SK-N-MC (cell line): Measurements from ENCODE around the gene UPF1.

ENCODE experiments used
- EZH2 ChIP-seq: fragments of 200-600 bp; sonication (generic); IDR thresholded peaks from one replicate; pipeline ENCODE4 v1.6.1; 2017; ENCODE audit warnings: antibody characterized with exemption
- FOXP2 ChIP-seq: optimal IDR thresholded peaks from 2 replicates; pipeline ENCODE3; 2011; ENCODE audit warnings: mild to moderate bottlenecking, moderate library complexity; ENCODE audit not compliant: insufficient read depth; ENCODE audit errors: extremely low read length, control extremely low read depth
- POLR2AphosphoS5 ChIP-seq: IDR thresholded peaks from 2 replicates; pipeline ENCODE4 v1.6.1; 2012; ENCODE audit warnings: mild to moderate bottlenecking, low read depth, low read length, borderline replicate concordance

- TF ChIP-seq POLR2AphosphoS5, result no peak
- TF ChIP-seq FOXP2, result no peak
- TF ChIP-seq EZH2, result no peak
Observed at GRCh38 chr19:18858906-18859646, 27.3 kb downstream of the UPF1 start.
